Left lung (tissue), 10 donors: ENCODE measurements around the gene PREX1. TPM values are rescaled to one million over a fixed set of nuclear protein-coding genes. Genes with fewer than 3 reads are reported as not detected.

Experiments
- ATAC-seq: fragments of 200-7000 bp; cut with Tn5 transposase; one replicate; pipeline ENCODE4 v1.9.1; 2020; ENCODE audit warnings: moderate library complexity
- DNase-seq, 4 donors: peaks; one replicate each; pipeline ENCODE4 v3.0.0-alpha.2; 2013 to 2020
- H3K27ac ChIP-seq, 2 donors: fragments of 200-600 bp; sonication (generic) in 1 of 2; one replicate each; pipeline versions ENCODE4 v1.5.0 to v1.8.0; 2020 to 2021
- H3K27me3 ChIP-seq, 2 donors: fragments of 200-600 bp; sonication (generic) in 1 of 2; one replicate each; pipeline versions ENCODE4 v1.5.0 to v1.8.0; 2020 to 2021
- H3K36me3 ChIP-seq, 2 donors: fragments of 200-600 bp; sonication (generic) in 1 of 2; one replicate each; pipeline versions ENCODE4 v1.5.0 to v1.8.0; 2020 to 2021
- H3K4me1 ChIP-seq, 2 donors: fragments of 200-600 bp; one replicate each; pipeline ENCODE4 v1.8.0; 2021
- H3K4me3 ChIP-seq, 2 donors: fragments of 200-600 bp; sonication (generic) in 1 of 2; one replicate each; pipeline versions ENCODE4 v1.5.0 to v1.8.0; 2020 to 2021; ENCODE audit warnings: mild to moderate bottlenecking in 1 of 2
- H3K9me3 ChIP-seq, 2 donors: fragments of 200-600 bp; sonication (generic) in 1 of 2; one replicate each; pipeline versions ENCODE4 v1.5.0 to v1.8.0; 2020 to 2021
- intact Hi-C, 2 donors: fragments of 100-400 bp; cut with DNase I; formaldehyde crosslinking; loops; one replicate each; pipeline versions ENCODE4 v1.11.2 to v1.14.2; 2022
- polyA plus RNA-seq, 6 donors: library from polyadenylated mRNA; unstranded; fragments of 120-200 nt; gene quantifications; one replicate each; pipeline ENCODE4 v1.2.1, GENCODE V29; 2013; ENCODE audit not compliant: insufficient read length in 6 of 6
- total RNA-seq, 2 donors: library from RNA; stranded (reverse); fragmentation: NEBNext Ultra II Directional; extraction: Animal tissue kit (Norgen Biotek cat#: 25700); gene quantifications; one replicate each; pipeline ENCODE4 v1.2.1, GENCODE V29; 2021
- TF ChIP-seq, protein P1 (sequence below), 2 donors: fragments of 200-600 bp; sonication (generic) in 1 of 2; IDR thresholded peaks; one replicate each; pipeline versions ENCODE4 v1.5.0 to v1.8.0; 2021; ENCODE audit warnings: antibody characterized with exemption in 2 of 2
- donor health status: DM: no; HTN: yes; CAD: no.
- donor health status: DM: no; HTN: no; CAD: no.

The PREX1 gene
- total and polyA plus RNA-seq, 8 donors = 20.3 to 111 (median 26.1) TPM

GRCh38 chr20:48850977-48851299 is 23.1 kb upstream of the PREX1 start:
- ATAC-seq (no peak), DNase-seq (no peak)
- TF ChIP-seq, protein P1, sequence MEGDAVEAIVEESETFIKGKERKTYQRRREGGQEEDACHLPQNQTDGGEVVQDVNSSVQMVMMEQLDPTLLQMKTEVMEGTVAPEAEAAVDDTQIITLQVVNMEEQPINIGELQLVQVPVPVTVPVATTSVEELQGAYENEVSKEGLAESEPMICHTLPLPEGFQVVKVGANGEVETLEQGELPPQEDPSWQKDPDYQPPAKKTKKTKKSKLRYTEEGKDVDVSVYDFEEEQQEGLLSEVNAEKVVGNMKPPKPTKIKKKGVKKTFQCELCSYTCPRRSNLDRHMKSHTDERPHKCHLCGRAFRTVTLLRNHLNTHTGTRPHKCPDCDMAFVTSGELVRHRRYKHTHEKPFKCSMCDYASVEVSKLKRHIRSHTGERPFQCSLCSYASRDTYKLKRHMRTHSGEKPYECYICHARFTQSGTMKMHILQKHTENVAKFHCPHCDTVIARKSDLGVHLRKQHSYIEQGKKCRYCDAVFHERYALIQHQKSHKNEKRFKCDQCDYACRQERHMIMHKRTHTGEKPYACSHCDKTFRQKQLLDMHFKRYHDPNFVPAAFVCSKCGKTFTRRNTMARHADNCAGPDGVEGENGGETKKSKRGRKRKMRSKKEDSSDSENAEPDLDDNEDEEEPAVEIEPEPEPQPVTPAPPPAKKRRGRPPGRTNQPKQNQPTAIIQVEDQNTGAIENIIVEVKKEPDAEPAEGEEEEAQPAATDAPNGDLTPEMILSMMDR (IDR thresholded peaks at IDR 0.05) = no peak
- intact Hi-C loops = no loop called here
- peaks cover 2 to 15% of the 10 kb centered on the region in 2 donors for H3K4me1 ChIP-seq
- no peaks in the 10 kb centered on the region for H3K36me3 ChIP-seq
- no peaks in the 10 kb centered on the region for H3K9me3 ChIP-seq
- H3K4me3 ChIP-seq = no peak overlapping the region
- no peak overlapping the region for H3K27ac ChIP-seq
- H3K27me3 ChIP-seq = peaks cover 4 to 31% of the 10 kb centered on the region in 2 donors

DNA sequence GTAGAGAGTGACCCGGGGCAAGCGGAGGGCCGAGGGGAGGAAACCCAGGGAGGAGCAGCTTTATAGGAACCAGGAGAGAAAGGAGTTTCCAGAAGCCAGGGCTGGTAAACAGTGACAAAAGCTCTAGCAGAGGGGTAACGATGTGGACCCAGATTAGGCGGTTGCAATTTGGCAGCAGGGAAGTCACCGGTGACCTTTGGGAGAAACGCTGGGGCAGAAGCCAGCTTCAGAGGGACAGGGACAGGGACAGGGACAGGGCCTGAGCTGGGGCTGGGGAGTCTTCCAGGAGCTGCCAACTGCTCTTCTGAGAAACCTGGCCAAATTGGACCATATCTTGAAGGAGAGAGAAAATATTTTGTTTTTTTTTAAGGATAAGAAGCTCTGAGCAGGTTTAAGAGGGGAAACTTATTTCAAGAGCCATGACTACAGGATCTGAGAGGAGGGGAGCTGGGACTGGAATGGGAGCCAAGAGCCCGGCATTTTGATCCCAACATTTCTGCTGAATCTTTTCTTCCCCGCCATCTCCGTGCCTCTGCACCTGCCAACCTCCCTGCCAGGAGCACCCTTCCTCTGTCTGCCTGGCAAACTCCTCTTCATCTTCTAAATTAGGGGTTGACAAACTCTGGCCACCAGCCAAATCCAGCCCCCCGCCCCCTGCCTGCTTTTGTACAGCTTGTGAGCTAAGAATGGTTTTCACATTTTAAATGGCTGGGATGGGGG is 22.6 kb upstream of the PREX1 start:
- ATAC-seq = no peak
- intact Hi-C loops = no loop called here
- H3K27me3 ChIP-seq = peaks cover 4 to 36% of the 10 kb centered on the region in 2 donors
- no peak overlapping the region for H3K27ac ChIP-seq
- H3K4me1 ChIP-seq = peaks cover 2 to 16% of the 10 kb centered on the region in 2 donors
- H3K4me3 ChIP-seq = no peak overlapping the region
- H3K36me3 ChIP-seq = no peaks in the 10 kb centered on the region
- no peak for DNase-seq
- no peaks in the 10 kb centered on the region for H3K9me3 ChIP-seq
- TF ChIP-seq, protein P1 (IDR thresholded peaks at IDR 0.05) = no peak

DNA sequence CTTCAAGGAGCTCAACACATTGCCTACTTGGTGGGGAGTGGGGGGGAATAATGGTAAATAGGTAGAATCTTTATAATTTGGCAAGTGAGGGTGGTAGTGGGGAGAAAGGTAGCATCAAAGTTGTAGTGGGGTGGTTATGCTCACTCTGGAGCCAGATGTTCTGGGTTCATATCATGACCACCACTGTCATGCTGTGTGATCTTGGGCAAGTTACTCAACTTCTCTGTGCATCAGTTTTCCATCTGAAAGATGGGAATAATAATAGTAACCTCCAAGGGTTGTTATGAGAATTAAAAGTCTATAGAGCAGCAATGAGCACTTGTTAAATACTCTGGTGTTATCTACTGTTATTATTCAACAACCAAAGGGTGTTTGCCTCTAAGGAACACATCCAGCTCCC is 22.0 kb upstream of the PREX1 start:
- DNase-seq (no peak), ATAC-seq (no peak)
- Histone ChIP-seq H3K27me3 (peaks cover 4 to 40% of the 10 kb centered on the region in 2 donors), H3K36me3 (no peaks in the 10 kb centered on the region), H3K4me1 (peaks cover 2 to 21% of the 10 kb centered on the region in 2 donors), H3K9me3 (no peaks in the 10 kb centered on the region), H3K27ac (no peak overlapping the region), H3K4me3 (no peak overlapping the region)
- TF ChIP-seq, protein P1 (IDR thresholded peaks at IDR 0.05) = no peak
- intact Hi-C loops = no loop called here

DNA sequence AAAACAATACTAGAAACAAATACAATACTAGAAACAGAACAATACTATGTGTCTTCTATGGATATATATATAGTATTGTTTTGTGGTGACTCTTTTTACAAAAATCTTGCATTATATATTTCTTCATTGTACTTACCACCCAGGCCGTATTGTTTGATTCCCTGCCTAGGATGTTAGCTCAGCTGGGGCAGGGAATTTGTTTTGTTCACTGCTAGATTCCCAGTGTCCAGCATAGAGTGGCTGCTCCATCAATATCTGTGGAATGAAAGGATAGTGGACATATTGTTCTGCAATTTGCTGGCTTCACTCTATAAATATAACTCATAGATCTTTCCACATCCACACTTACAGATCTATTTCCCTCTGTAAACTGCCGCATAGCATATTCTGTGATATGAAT is 21.5 kb upstream of the PREX1 start:
- TF ChIP-seq, protein P1 (IDR thresholded peaks at IDR 0.05) = no peak
- Histone ChIP-seq H3K36me3 (no peaks in the 10 kb centered on the region), H3K4me3 (no peak overlapping the region), H3K4me1 (peaks cover 2 to 19% of the 10 kb centered on the region in 2 donors), H3K27ac (no peak overlapping the region), H3K9me3 (no peaks in the 10 kb centered on the region), H3K27me3 (peaks cover 4 to 40% of the 10 kb centered on the region in 2 donors)
- DNase-seq (no peak), ATAC-seq (no peak)
- intact Hi-C loops = no loop called here

DNA sequence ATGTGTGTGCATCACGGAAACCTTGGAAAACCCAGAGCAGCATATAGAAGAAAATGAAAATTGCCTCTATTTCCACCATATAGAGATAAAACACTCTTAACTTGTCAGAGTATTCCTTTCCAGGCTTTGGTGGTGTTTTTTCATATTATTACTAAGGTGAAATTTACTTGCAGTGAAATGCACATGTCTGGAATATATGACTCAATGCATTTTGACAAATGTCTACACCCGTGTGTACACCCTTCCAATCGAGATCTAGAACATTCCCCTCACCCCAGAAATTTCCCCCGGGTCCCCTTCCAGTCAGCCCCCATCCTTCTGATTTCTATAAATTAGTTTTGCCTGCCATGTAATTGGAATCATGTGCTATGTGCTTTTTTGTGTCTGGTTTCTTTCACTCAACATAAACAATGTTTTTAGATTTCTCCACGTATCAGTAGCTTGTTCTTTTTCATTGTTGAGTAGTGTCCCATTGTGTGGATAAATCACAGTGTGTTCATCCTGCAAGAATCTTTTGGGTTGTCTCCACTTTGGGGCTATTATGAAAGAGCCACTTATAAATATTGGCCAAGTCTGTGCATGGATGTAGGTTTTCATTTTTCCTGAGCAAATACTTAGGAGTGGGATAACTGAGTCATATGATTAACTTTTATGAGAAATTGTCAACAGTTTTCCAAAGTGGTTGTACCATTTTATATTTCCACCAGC is 19.9 kb upstream of the PREX1 start:
- H3K9me3 ChIP-seq = no peaks in the 10 kb centered on the region
- H3K4me3 ChIP-seq = no peak overlapping the region
- H3K36me3 ChIP-seq = no peaks in the 10 kb centered on the region
- TF ChIP-seq, protein P1 (IDR thresholded peaks at IDR 0.05) = no peak
- ATAC-seq (no peak), DNase-seq (no peak)
- H3K27me3 ChIP-seq = peaks cover 4 to 34% of the 10 kb centered on the region in 2 donors
- H3K27ac ChIP-seq = no peak overlapping the region
- H3K4me1 ChIP-seq = peaks cover 0 to 13% of the 10 kb centered on the region in 2 donors
- intact Hi-C loops = no loop called here
